ENCODE data around the gene CARHSP1.
"Not testable (repeated sequence)": the region's sequence is repeated elsewhere in the genome, so short reads cannot be mapped to it uniquely, and the experiment has no call there.

Gene CARHSP1

GRCh38 chr16:8853150-8853549 is 15.7 kb downstream of the CARHSP1 start:
- DNase-seq: no peak

GRCh38 chr16:8852534-8852933 is 16.3 kb downstream of the CARHSP1 start:
- DNase-seq: no peak

GRCh38 chr16:8851761-8852403 is 16.9 kb downstream of the CARHSP1 start:
- no peak for DNase-seq

GRCh38 chr16:8850279-8850885 is 18.4 kb downstream of the CARHSP1 start:
- DNase-seq: no peak

- no peak for DNase-seq
Observed at GRCh38 chr16:8849411-8850011, 19.3 kb downstream of the CARHSP1 start.

GRCh38 chr16:8848939-8849391 is 19.8 kb downstream of the CARHSP1 start:
- no peak for DNase-seq

GRCh38 chr16:8848231-8848938 is 20.4 kb downstream of the CARHSP1 start:
- no peak for DNase-seq

GRCh38 chr16:8847623-8848022 is 21.2 kb downstream of the CARHSP1 start:
- no peak for DNase-seq

GRCh38 chr16:8847145-8847544 is 21.7 kb downstream of the CARHSP1 start:
- no peak for DNase-seq

- no peak for DNase-seq
Observed at GRCh38 chr16:8846401-8846932, 22.3 kb downstream of the CARHSP1 start.

GRCh38 chr16:8845699-8846298 is 23.0 kb downstream of the CARHSP1 start:
- no peak for DNase-seq

GRCh38 chr16:8843296-8843695 is 25.5 kb downstream of the CARHSP1 start:
- not testable (repeated sequence) for DNase-seq

GRCh38 chr16:8842016-8842415 is 26.8 kb downstream of the CARHSP1 start:
- not testable (repeated sequence) for DNase-seq

GRCh38 chr16:8837594-8837993 is 31.2 kb downstream of the CARHSP1 start:
- DNase-seq: not testable (repeated sequence)

- not testable (repeated sequence) for DNase-seq
Observed at GRCh38 chr16:8836797-8837196, 32.0 kb downstream of the CARHSP1 start.

- DNase-seq: no peak
Observed at GRCh38 chr16:8832717-8833105, 36.1 kb downstream of the CARHSP1 start.

- no peak for DNase-seq
Observed at GRCh38 chr16:8831871-8832716, 36.7 kb downstream of the CARHSP1 start.

- DNase-seq: no peak
Observed at GRCh38 chr16:8831450-8831849, 37.4 kb downstream of the CARHSP1 start.

- DNase-seq: no peak
Observed at GRCh38 chr16:8828541-8829165, 40.2 kb downstream of the CARHSP1 start.

- no peak for DNase-seq
Observed at GRCh38 chr16:8826278-8826879, 42.4 kb downstream of the CARHSP1 start.

- DNase-seq: no peak
Observed at GRCh38 chr16:8822403-8822802, 46.4 kb downstream of the CARHSP1 start.

Measured in DMS79 (cell line).